ENCODE data around the gene SOS1. TPM values are rescaled to one million over a fixed set of nuclear protein-coding genes. Genes with fewer than 3 reads are reported as not detected.

SOS1 gene
- total and polyA plus RNA-seq, 2 donors (not counting 1 experiment from before 2014, with no cell fraction given), result 18.2 to 58.1 TPM

DNA sequence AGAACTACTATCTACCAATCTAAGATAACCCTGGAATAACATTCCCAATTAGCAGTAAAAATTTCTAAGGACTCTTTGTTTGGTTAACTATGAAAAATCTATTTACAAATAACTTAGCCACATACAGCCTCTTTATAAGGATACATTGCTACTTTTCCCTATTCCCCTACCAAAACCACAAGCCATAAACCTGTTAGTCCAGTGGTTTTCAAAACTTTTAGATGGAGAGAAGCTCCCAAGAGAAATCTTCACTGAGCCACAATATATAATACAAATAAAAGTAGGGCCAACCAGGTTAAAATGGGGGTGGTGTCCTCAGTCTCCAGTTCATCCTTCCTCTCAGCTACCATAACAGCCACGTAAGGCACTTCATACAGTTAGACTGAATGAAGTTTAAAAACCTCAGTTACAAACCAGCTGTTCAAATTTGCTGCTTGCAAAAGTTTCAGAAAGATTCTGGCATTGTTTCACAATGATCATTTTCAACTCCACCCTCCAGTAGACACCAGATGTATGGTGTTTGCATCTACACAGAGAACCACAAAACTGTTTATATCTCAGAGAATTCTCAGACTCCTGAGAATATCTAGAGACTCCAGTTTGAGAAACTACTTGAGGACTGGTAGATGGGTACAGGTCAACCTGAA is 26.0 kb downstream of the SOS1 start:
- ChIA-PET CTCF (interaction anchor here (0.9 kb wide), 1 partner anchor 26 kb away, joined by 3 read pairs; the partner anchor contains the start of gene SOS1), POLR2A (interaction anchor here (0.5 kb wide), 1 partner anchor 22 kb away, joined by 9 read pairs; no protein-coding TSS in a partner anchor)
- no peak overlapping the region for H3K4me3 ChIP-seq (ENCODE audit: control extremely low read depth in 1 of 5, extremely low read depth in 1 of 5, insufficient read depth in 1 of 5, low read depth in 2 of 5, low read length in 4 of 5)
- H3K36me3 ChIP-seq (replicated peaks in 1 of 2; ENCODE audit: control extremely low read depth in 1 of 2, control insufficient read depth in 1 of 2, extremely low read depth in 1 of 2, insufficient read depth in 2 of 2, low read length in 1 of 2), result peaks cover 0 to 2% of the 10 kb centered on the region in 2 experiments
- H3K9me3 Mint-ChIP-seq (ENCODE audit: insufficient read depth), result no peaks in the 10 kb centered on the region
- H3K9me3 ChIP-seq (ENCODE audit: control extremely low read depth in 1 of 3, control insufficient read depth in 2 of 3, insufficient read depth in 1 of 3, low read length in 2 of 3), result no peaks in the 10 kb centered on the region
- no peak overlapping the region for H3K9ac ChIP-seq (ENCODE audit: low read length)
- no peak overlapping the region for H2AFZ ChIP-seq (ENCODE audit: insufficient read depth, low read depth, low read length, poor library complexity, severe bottlenecking)
- H3K4me3 Mint-ChIP-seq, result peak overlapping the region; percentile 1
- H3K4me1 ChIP-seq (ENCODE audit: control insufficient read depth in 2 of 2, insufficient read depth in 2 of 2, low read length in 2 of 2), result peaks cover 16 to 24% of the 10 kb centered on the region in 2 donors
- no peaks in the 10 kb centered on the region for H3K27me3 Mint-ChIP-seq
- H3K79me2 ChIP-seq (ENCODE audit: control insufficient read depth, insufficient read depth, low read length), result peaks cover 95% of the 10 kb centered on the region
- peaks cover 26% of the 10 kb centered on the region for H4K20me1 ChIP-seq (ENCODE audit: control insufficient read depth, insufficient read depth, low read length, poor library complexity, severe bottlenecking)
- no peak for ATAC-seq (ENCODE audit: low read depth)
- 38% methylated on average over 1 of the region's 1 CpG for WGBS (ENCODE audit: insufficient coverage)
- H3K4me1 Mint-ChIP-seq, result peaks cover 57% of the 10 kb centered on the region
- DNase-seq, result no peak
- TF ChIP-seq, protein P1, sequence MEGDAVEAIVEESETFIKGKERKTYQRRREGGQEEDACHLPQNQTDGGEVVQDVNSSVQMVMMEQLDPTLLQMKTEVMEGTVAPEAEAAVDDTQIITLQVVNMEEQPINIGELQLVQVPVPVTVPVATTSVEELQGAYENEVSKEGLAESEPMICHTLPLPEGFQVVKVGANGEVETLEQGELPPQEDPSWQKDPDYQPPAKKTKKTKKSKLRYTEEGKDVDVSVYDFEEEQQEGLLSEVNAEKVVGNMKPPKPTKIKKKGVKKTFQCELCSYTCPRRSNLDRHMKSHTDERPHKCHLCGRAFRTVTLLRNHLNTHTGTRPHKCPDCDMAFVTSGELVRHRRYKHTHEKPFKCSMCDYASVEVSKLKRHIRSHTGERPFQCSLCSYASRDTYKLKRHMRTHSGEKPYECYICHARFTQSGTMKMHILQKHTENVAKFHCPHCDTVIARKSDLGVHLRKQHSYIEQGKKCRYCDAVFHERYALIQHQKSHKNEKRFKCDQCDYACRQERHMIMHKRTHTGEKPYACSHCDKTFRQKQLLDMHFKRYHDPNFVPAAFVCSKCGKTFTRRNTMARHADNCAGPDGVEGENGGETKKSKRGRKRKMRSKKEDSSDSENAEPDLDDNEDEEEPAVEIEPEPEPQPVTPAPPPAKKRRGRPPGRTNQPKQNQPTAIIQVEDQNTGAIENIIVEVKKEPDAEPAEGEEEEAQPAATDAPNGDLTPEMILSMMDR (IDR thresholded peaks at IDR 0.05), result no peak
- TF ChIP-seq EZH2 (IDR thresholded peaks at IDR 0.05; ENCODE audit: borderline replicate concordance, insufficient read depth, low read depth, low read length, poor library complexity, severe bottlenecking), result no peak
- peak overlapping the region in 1 of 2 donors; percentile 38 for H3K27ac ChIP-seq (ENCODE audit: low read length in 2 of 2)
- H3K4me2 ChIP-seq (replicated peaks; ENCODE audit: low read depth, low read length, poor library complexity, severe bottlenecking), result peak overlapping the region; percentile 20
- intact Hi-C loops (cut with micrococcal nuclease), result no loop called here
- no peak overlapping the region for H3K27ac Mint-ChIP-seq
- H3K27me3 ChIP-seq (replicated peaks in 1 of 4; ENCODE audit: control extremely low read depth in 1 of 4, control insufficient read depth in 3 of 4, insufficient read depth in 4 of 4, low read length in 3 of 4), result no peaks in the 10 kb centered on the region

GRCh38 chr2:39093218-39093898 is 27.5 kb downstream of the SOS1 start:
- H3K36me3 ChIP-seq (replicated peaks in 1 of 2; ENCODE audit: control extremely low read depth in 1 of 2, control insufficient read depth in 1 of 2, extremely low read depth in 1 of 2, insufficient read depth in 2 of 2, low read length in 1 of 2), result peaks cover 0 to 2% of the 10 kb centered on the region in 2 experiments
- no peaks in the 10 kb centered on the region for H3K9me3 Mint-ChIP-seq (ENCODE audit: insufficient read depth)
- H3K4me1 ChIP-seq (ENCODE audit: control insufficient read depth in 2 of 2, insufficient read depth in 2 of 2, low read length in 2 of 2), result peaks cover 12 to 15% of the 10 kb centered on the region in 2 donors
- POLR2A ChIA-PET, result no interaction called here
- H3K27ac ChIP-seq (ENCODE audit: low read length in 2 of 2), result peak overlapping the region in 1 of 2 donors; percentile 59
- CTCF ChIA-PET, result interaction anchor here (0.6 kb wide), 1 partner anchor 32 kb away, joined by 4 read pairs; no protein-coding TSS in a partner anchor
- WGBS (ENCODE audit: insufficient coverage), result no CpG with 5 or more reads among the region's 3 CpGs
- no peaks in the 10 kb centered on the region for H3K27me3 Mint-ChIP-seq
- TF ChIP-seq EZH2 (IDR thresholded peaks at IDR 0.05; ENCODE audit: borderline replicate concordance, insufficient read depth, low read depth, low read length, poor library complexity, severe bottlenecking), result no peak
- TF ChIP-seq, protein P1 (IDR thresholded peaks at IDR 0.05), result no peak
- peak overlapping the region; percentile 20 for H3K4me3 Mint-ChIP-seq
- H3K27me3 ChIP-seq (replicated peaks in 1 of 4; ENCODE audit: control extremely low read depth in 1 of 4, control insufficient read depth in 3 of 4, insufficient read depth in 4 of 4, low read length in 3 of 4), result no peaks in the 10 kb centered on the region
- intact Hi-C loops (cut with micrococcal nuclease), result no loop called here
- DNase-seq (peak; percentile 19), ATAC-seq (ENCODE audit: low read depth) (no peak)
- H3K79me2 ChIP-seq (ENCODE audit: control insufficient read depth, insufficient read depth, low read length), result peaks cover 95% of the 10 kb centered on the region
- H4K20me1 ChIP-seq (ENCODE audit: control insufficient read depth, insufficient read depth, low read length, poor library complexity, severe bottlenecking), result peaks cover 32% of the 10 kb centered on the region
- H3K4me2 ChIP-seq (replicated peaks; ENCODE audit: low read depth, low read length, poor library complexity, severe bottlenecking), result peak overlapping the region; percentile 54
- no peaks in the 10 kb centered on the region for H3K9me3 ChIP-seq (ENCODE audit: control extremely low read depth in 1 of 3, control insufficient read depth in 2 of 3, insufficient read depth in 1 of 3, low read length in 2 of 3)
- H3K27ac Mint-ChIP-seq, result no peak overlapping the region
- no peak overlapping the region for H2AFZ ChIP-seq (ENCODE audit: insufficient read depth, low read depth, low read length, poor library complexity, severe bottlenecking)
- no peak overlapping the region for H3K4me3 ChIP-seq (ENCODE audit: control extremely low read depth in 1 of 5, extremely low read depth in 1 of 5, insufficient read depth in 1 of 5, low read depth in 2 of 5, low read length in 4 of 5)
- peak overlapping the region; percentile 26 for H3K9ac ChIP-seq (ENCODE audit: low read length)
- H3K4me1 Mint-ChIP-seq, result peaks cover 48% of the 10 kb centered on the region

All from B cell (primary cell).